ENCODE measurements around the gene CDH24. TPM values are rescaled to one million over a fixed set of nuclear protein-coding genes. Genes with fewer than 3 reads are reported as not detected.

The CDH24 gene
- total RNA-seq, 1 donor from 2014 or later = 15.0 TPM

DNA sequence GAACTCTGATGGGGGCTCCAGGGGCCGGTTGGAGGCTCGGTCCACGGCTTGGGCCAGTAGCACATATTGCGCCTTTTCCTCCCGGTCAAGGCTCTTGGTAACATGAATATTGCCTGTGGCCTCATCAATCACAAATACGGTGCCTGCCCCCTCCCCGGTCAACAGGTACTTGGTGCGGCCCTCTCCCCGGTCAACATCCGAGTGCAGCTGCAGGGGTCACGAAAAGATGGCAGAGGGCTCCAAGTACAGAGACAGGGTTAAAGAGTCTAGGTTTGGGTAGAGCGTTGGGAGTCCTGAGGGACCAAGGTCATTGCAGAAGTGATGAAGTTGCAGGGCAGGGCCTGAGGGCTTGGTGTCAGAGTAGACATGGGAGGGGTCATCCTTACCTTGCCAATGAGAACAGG, 2.2 kb downstream of the CDH24 start:
- no peak for DNase-seq (ENCODE audit: low spot score)
- Histone ChIP-seq H3K9ac (no peak overlapping the region), H3F3A (ENCODE audit: low read depth) (peaks cover 26% of the 10 kb centered on the region), H2AFZ (replicated peaks) (no peak overlapping the region), H3K4me2 (no peak overlapping the region), H3K36me3 (peaks cover 1% of the 10 kb centered on the region), H3K27ac (no peak overlapping the region), H4K20me1 (ENCODE audit: low read depth) (peaks cover 36% of the 10 kb centered on the region), H3K9me3 (ENCODE audit: low read depth) (no peaks in the 10 kb centered on the region), H3K79me2 (ENCODE audit: low read depth) (peaks cover 7% of the 10 kb centered on the region), H3K4me3 (no peak overlapping the region), H3K4me1 (peaks cover 5% of the 10 kb centered on the region), H3K27me3 (no peaks in the 10 kb centered on the region)
- Mint-ChIP-seq H3K4me3 (peak overlapping the region; percentile 27), H3K36me3 (peaks cover 16% of the 10 kb centered on the region), H3K27me3 (ENCODE audit: insufficient read depth, low read depth) (peaks cover 8% of the 10 kb centered on the region), H3K4me1 (peaks cover 23% of the 10 kb centered on the region), H3K27ac (no peak overlapping the region), H3K9me3 (no peaks in the 10 kb centered on the region)
- no peak for TF ChIP-seq EZH2 (IDR thresholded peaks at IDR 0.05)
- TF ChIP-seq, protein P1, sequence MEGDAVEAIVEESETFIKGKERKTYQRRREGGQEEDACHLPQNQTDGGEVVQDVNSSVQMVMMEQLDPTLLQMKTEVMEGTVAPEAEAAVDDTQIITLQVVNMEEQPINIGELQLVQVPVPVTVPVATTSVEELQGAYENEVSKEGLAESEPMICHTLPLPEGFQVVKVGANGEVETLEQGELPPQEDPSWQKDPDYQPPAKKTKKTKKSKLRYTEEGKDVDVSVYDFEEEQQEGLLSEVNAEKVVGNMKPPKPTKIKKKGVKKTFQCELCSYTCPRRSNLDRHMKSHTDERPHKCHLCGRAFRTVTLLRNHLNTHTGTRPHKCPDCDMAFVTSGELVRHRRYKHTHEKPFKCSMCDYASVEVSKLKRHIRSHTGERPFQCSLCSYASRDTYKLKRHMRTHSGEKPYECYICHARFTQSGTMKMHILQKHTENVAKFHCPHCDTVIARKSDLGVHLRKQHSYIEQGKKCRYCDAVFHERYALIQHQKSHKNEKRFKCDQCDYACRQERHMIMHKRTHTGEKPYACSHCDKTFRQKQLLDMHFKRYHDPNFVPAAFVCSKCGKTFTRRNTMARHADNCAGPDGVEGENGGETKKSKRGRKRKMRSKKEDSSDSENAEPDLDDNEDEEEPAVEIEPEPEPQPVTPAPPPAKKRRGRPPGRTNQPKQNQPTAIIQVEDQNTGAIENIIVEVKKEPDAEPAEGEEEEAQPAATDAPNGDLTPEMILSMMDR (IDR thresholded peaks at IDR 0.05) = no peak
- TF ChIP-seq EZH2phosphoT487 (IDR thresholded peaks at IDR 0.05) = no peak

- H3K36me3 Mint-ChIP-seq = peaks cover 16% of the 10 kb centered on the region
- H3K9me3 ChIP-seq (ENCODE audit: low read depth) = no peaks in the 10 kb centered on the region
- peaks cover 8% of the 10 kb centered on the region for H3K27me3 Mint-ChIP-seq (ENCODE audit: insufficient read depth, low read depth)
- peaks cover 5% of the 10 kb centered on the region for H3K4me1 ChIP-seq
- H3K9me3 Mint-ChIP-seq = no peaks in the 10 kb centered on the region
- peaks cover 20% of the 10 kb centered on the region for H3K4me1 Mint-ChIP-seq
- no peaks in the 10 kb centered on the region for H3K36me3 ChIP-seq
- peaks cover 16% of the 10 kb centered on the region for H3F3A ChIP-seq (ENCODE audit: low read depth)
- no peak overlapping the region for H3K27ac Mint-ChIP-seq
- no peak for TF ChIP-seq EZH2phosphoT487 (IDR thresholded peaks at IDR 0.05)
- TF ChIP-seq EZH2 (IDR thresholded peaks at IDR 0.05) = no peak
- TF ChIP-seq, protein P1 (IDR thresholded peaks at IDR 0.05) = peak; percentile 37
- H3K4me3 Mint-ChIP-seq = peak overlapping the region; percentile 31
- H3K4me3 ChIP-seq = no peak overlapping the region
- peaks cover 26% of the 10 kb centered on the region for H4K20me1 ChIP-seq (ENCODE audit: low read depth)
- peak; percentile 39 for DNase-seq (ENCODE audit: low spot score)
- no peaks in the 10 kb centered on the region for H3K27me3 ChIP-seq
- H2AFZ ChIP-seq (replicated peaks) = no peak overlapping the region
- H3K4me2 ChIP-seq = no peak overlapping the region
- no peak overlapping the region for H3K9ac ChIP-seq
- no peak overlapping the region for H3K27ac ChIP-seq
- peaks cover 7% of the 10 kb centered on the region for H3K79me2 ChIP-seq (ENCODE audit: low read depth)
These were observed 3.1 kb downstream of the CDH24 start for GRCh38 chr14:23054000-23054811.

DNA sequence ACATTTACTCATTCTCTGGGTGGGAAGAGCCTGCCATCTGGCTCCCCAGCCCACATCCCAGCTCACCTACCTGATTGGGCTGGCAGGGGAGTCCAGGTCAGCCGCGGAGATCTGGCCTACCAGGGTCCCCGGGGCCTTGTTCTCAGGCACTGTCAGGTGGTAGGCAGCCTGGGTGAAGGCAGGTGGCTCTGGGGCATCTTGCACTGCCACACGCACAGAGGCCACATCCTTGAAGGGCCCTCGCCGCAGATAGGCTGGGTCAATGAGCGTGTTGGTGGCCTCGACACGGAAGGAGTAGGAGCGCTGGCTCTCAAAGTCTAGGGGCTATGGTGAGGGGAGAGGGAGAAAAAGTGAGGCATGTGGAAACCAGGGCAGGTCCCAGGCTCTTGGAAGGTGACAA, 3.9 kb downstream of the CDH24 start:
- Histone ChIP-seq H3K27me3 (no peaks in the 10 kb centered on the region), H4K20me1 (ENCODE audit: low read depth) (peaks cover 19% of the 10 kb centered on the region), H3K9ac (no peak overlapping the region), H3K4me1 (peaks cover 5% of the 10 kb centered on the region), H3K4me2 (no peak overlapping the region), H3K4me3 (no peak overlapping the region), H3K9me3 (ENCODE audit: low read depth) (no peaks in the 10 kb centered on the region), H3F3A (ENCODE audit: low read depth) (peaks cover 8% of the 10 kb centered on the region), H3K79me2 (ENCODE audit: low read depth) (peaks cover 7% of the 10 kb centered on the region), H2AFZ (replicated peaks) (no peak overlapping the region), H3K27ac (no peak overlapping the region), H3K36me3 (no peaks in the 10 kb centered on the region)
- no peak overlapping the region for H3K27ac Mint-ChIP-seq
- TF ChIP-seq EZH2 (IDR thresholded peaks at IDR 0.05) (no peak), EZH2phosphoT487 (IDR thresholded peaks at IDR 0.05) (no peak)
- TF ChIP-seq, protein P1 (IDR thresholded peaks at IDR 0.05) = no peak
- no peak overlapping the region for H3K4me3 Mint-ChIP-seq
- DNase-seq (ENCODE audit: low spot score) = no peak
- no peaks in the 10 kb centered on the region for H3K9me3 Mint-ChIP-seq
- H3K4me1 Mint-ChIP-seq = peaks cover 15% of the 10 kb centered on the region
- peaks cover 8% of the 10 kb centered on the region for H3K27me3 Mint-ChIP-seq (ENCODE audit: insufficient read depth, low read depth)
- H3K36me3 Mint-ChIP-seq = peaks cover 20% of the 10 kb centered on the region
